Adipocyte (in vitro differentiated cells): Measurements from ENCODE around the gene ZNF785.

Experiments used
- DNase-seq: peaks from one replicate; pipeline ENCODE4 v3.0.0-alpha.2; 2015; ENCODE audit warnings: low read depth
- H3K27me3 ChIP-seq: replicated peaks from 2 replicates; pipeline ENCODE4 v1.7.0; 2013; ENCODE audit warnings: mild to moderate bottlenecking, low read length, moderate library complexity; ENCODE audit not compliant: control insufficient read depth, insufficient read depth
- H3K36me3 ChIP-seq: 2 replicates; pipeline ENCODE4 v1.7.0; 2013; ENCODE audit warnings: low read length, mild to moderate bottlenecking, moderate library complexity; ENCODE audit not compliant: control insufficient read depth, insufficient read depth, severe bottlenecking
- H3K4me1 ChIP-seq: 2 replicates; pipeline ENCODE4 v1.7.0; 2013; ENCODE audit warnings: mild to moderate bottlenecking, low read length, moderate library complexity; ENCODE audit not compliant: control insufficient read depth, insufficient read depth
- H3K4me3 ChIP-seq: 2 replicates; pipeline ENCODE4 v1.7.0; 2013; ENCODE audit warnings: mild to moderate bottlenecking, low read length, moderate library complexity
- H3K9ac ChIP-seq: 2 replicates; pipeline ENCODE4 v1.7.0; 2013; ENCODE audit warnings: mild to moderate bottlenecking, low read length, moderate library complexity
- H3K9me3 ChIP-seq: 2 replicates; pipeline ENCODE4 v1.7.0; 2013; ENCODE audit warnings: mild to moderate bottlenecking, low read length, moderate library complexity; ENCODE audit not compliant: control insufficient read depth

ZNF785 gene

GRCh38 chr16:30534368-30535105 lies 51.0 kb downstream of the ZNF785 start, which contains the start of gene ZNF747:
Gene ZNF747 (minus strand): TSS chr16:30534858. CDS start chr16:30534679, 179 bp downstream.
- H3K9ac ChIP-seq, result peak within 1 kb of the TSS; percentile 87
- peak within 1 kb of the TSS; percentile 87 for H3K4me3 ChIP-seq
- no peaks in the 10 kb centered on the region for H3K27me3 ChIP-seq
- peaks cover 4% of the 10 kb centered on the region for H3K36me3 ChIP-seq
- peaks cover 25% of the 10 kb centered on the region for H3K4me1 ChIP-seq
- H3K9me3 ChIP-seq, result no peaks in the 10 kb centered on the region
- DNase-seq, result peak; percentile 92

- no peak for DNase-seq
- Histone ChIP-seq H3K4me3 (peak overlapping the region; percentile 87), H3K27me3 (no peaks in the 10 kb centered on the region), H3K36me3 (peaks cover 4% of the 10 kb centered on the region), H3K4me1 (peaks cover 31% of the 10 kb centered on the region), H3K9ac (peak overlapping the region; percentile 87), H3K9me3 (no peaks in the 10 kb centered on the region)
Observed at GRCh38 chr16:30533748-30534367, 51.6 kb downstream of the ZNF785 start.

GRCh38 chr16:30533146-30533522 lies 52.4 kb downstream of the ZNF785 start:
- no peak for DNase-seq
- Histone ChIP-seq H3K4me3 (no peak overlapping the region), H3K36me3 (peaks cover 4% of the 10 kb centered on the region), H3K4me1 (peaks cover 31% of the 10 kb centered on the region), H3K9ac (no peak overlapping the region), H3K9me3 (no peaks in the 10 kb centered on the region), H3K27me3 (no peaks in the 10 kb centered on the region)

- Histone ChIP-seq H3K36me3 (peaks cover 4% of the 10 kb centered on the region), H3K27me3 (no peaks in the 10 kb centered on the region), H3K4me3 (no peak overlapping the region), H3K9ac (no peak overlapping the region), H3K9me3 (no peaks in the 10 kb centered on the region), H3K4me1 (peaks cover 36% of the 10 kb centered on the region)
- no peak for DNase-seq
Observed at GRCh38 chr16:30532285-30533145, 53.0 kb downstream of the ZNF785 start.
